Activated CD8-positive, alpha-beta memory T cell treated with anti-CD3 and anti-CD28 coated beads for 24 hours (primary cell): ENCODE data around the gene PRKCE.
"Not testable (repeated sequence)": the region's sequence is repeated elsewhere in the genome, so short reads cannot be mapped to it uniquely, and the experiment has no call there.

Experiments
- DNase-seq: peaks from one replicate; pipeline ENCODE4 v3.0.0-alpha.2; 2020

PRKCE gene

GRCh38 chr2:45670646-45671045 is 19.2 kb downstream of the PRKCE start:
- DNase-seq, result no peak

GRCh38 chr2:45672138-45672537 is 20.7 kb downstream of the PRKCE start:
- no peak for DNase-seq

- no peak for DNase-seq
Observed at GRCh38 chr2:45674035-45674816, 22.8 kb downstream of the PRKCE start.

GRCh38 chr2:45675263-45675812 is 23.9 kb downstream of the PRKCE start:
- DNase-seq, result no peak

GRCh38 chr2:45676088-45676487 is 24.6 kb downstream of the PRKCE start:
- DNase-seq, result no peak

- no peak for DNase-seq
Observed at GRCh38 chr2:45678791-45679348, 27.4 kb downstream of the PRKCE start.

- no peak for DNase-seq
Observed at GRCh38 chr2:45680351-45680967, 29.0 kb downstream of the PRKCE start.

GRCh38 chr2:45681675-45682074 is 30.2 kb downstream of the PRKCE start:
- no peak for DNase-seq

GRCh38 chr2:45683292-45683691 is 31.8 kb downstream of the PRKCE start:
- DNase-seq, result no peak

GRCh38 chr2:45684756-45685155 is 33.3 kb downstream of the PRKCE start:
- DNase-seq, result no peak

GRCh38 chr2:45685260-45685659 is 33.8 kb downstream of the PRKCE start:
- DNase-seq, result no peak

- DNase-seq, result no peak
Observed at GRCh38 chr2:45687964-45688363, 36.5 kb downstream of the PRKCE start.

- no peak for DNase-seq
Observed at GRCh38 chr2:45688479-45689298, 37.2 kb downstream of the PRKCE start.

GRCh38 chr2:45690231-45690630 is 38.8 kb downstream of the PRKCE start:
- no peak for DNase-seq

- no peak for DNase-seq
Observed at GRCh38 chr2:45691171-45691999, 39.9 kb downstream of the PRKCE start.

GRCh38 chr2:45692566-45692965 is 41.1 kb downstream of the PRKCE start:
- DNase-seq, result no peak

GRCh38 chr2:45695480-45696007 is 44.1 kb downstream of the PRKCE start:
- DNase-seq, result not testable (repeated sequence)

- no peak for DNase-seq
Observed at GRCh38 chr2:45696708-45697107, 45.2 kb downstream of the PRKCE start.

GRCh38 chr2:45697190-45697589 is 45.7 kb downstream of the PRKCE start:
- no peak for DNase-seq

- DNase-seq, result no peak
Observed at GRCh38 chr2:45698554-45698953, 47.1 kb downstream of the PRKCE start.

GRCh38 chr2:45699032-45699658 is 47.7 kb downstream of the PRKCE start:
- no peak for DNase-seq
